Measurements from ENCODE around the gene ARHGAP31. TPM values are rescaled to one million over a fixed set of nuclear protein-coding genes. Genes with fewer than 3 reads are reported as not detected.

Gene ARHGAP31
- total RNA-seq, 1 donor from 2014 or later = 114 TPM

GRCh38 chr3:119298565-119298941, 4.4 kb downstream of the ARHGAP31 start:
- Mint-ChIP-seq H3K4me1 (ENCODE audit: unreplicated experiment) (peaks cover 61% of the 10 kb centered on the region), H3K9me3 (ENCODE audit: unreplicated experiment) (no peaks in the 10 kb centered on the region), H3K4me3 (ENCODE audit: unreplicated experiment) (peak overlapping the region; percentile 97), H3K27ac (ENCODE audit: unreplicated experiment) (no peak overlapping the region), H3K36me3 (ENCODE audit: low read depth, unreplicated experiment) (peaks cover 38% of the 10 kb centered on the region), H3K27me3 (ENCODE audit: unreplicated experiment) (peaks cover 6% of the 10 kb centered on the region)
- DNase-seq (ENCODE audit: low spot score) = no peak
- TF ChIP-seq CTCF (IDR thresholded peaks at IDR 0.05; ENCODE audit: unreplicated experiment) = no peak

- H3K9me3 Mint-ChIP-seq (ENCODE audit: unreplicated experiment) = no peaks in the 10 kb centered on the region
- peaks cover 77% of the 10 kb centered on the region for H3K4me1 Mint-ChIP-seq (ENCODE audit: unreplicated experiment)
- H3K4me3 Mint-ChIP-seq (ENCODE audit: unreplicated experiment) = no peak overlapping the region
- peaks cover 48% of the 10 kb centered on the region for H3K36me3 Mint-ChIP-seq (ENCODE audit: low read depth, unreplicated experiment)
- no peak overlapping the region for H3K27ac Mint-ChIP-seq (ENCODE audit: unreplicated experiment)
- H3K27me3 Mint-ChIP-seq (ENCODE audit: unreplicated experiment) = peaks cover 7% of the 10 kb centered on the region
- no peak for TF ChIP-seq CTCF (IDR thresholded peaks at IDR 0.05; ENCODE audit: unreplicated experiment)
- DNase-seq (ENCODE audit: low spot score) = no peak
These were observed 6.8 kb downstream of the ARHGAP31 start for GRCh38 chr3:119300991-119301391.

- H3K9me3 Mint-ChIP-seq (ENCODE audit: unreplicated experiment) = no peaks in the 10 kb centered on the region
- TF ChIP-seq CTCF (IDR thresholded peaks at IDR 0.05; ENCODE audit: unreplicated experiment) = no peak
- peaks cover 82% of the 10 kb centered on the region for H3K4me1 Mint-ChIP-seq (ENCODE audit: unreplicated experiment)
- H3K4me3 Mint-ChIP-seq (ENCODE audit: unreplicated experiment) = peak overlapping the region; percentile 74
- peaks cover 49% of the 10 kb centered on the region for H3K36me3 Mint-ChIP-seq (ENCODE audit: low read depth, unreplicated experiment)
- no peak for DNase-seq (ENCODE audit: low spot score)
- H3K27ac Mint-ChIP-seq (ENCODE audit: unreplicated experiment) = peak overlapping the region; percentile 53
- H3K27me3 Mint-ChIP-seq (ENCODE audit: unreplicated experiment) = peaks cover 7% of the 10 kb centered on the region
These were observed 7.5 kb downstream of the ARHGAP31 start for GRCh38 chr3:119301662-119302061.

- no peak for DNase-seq (ENCODE audit: low spot score)
- H3K4me3 Mint-ChIP-seq (ENCODE audit: unreplicated experiment) = peak overlapping the region; percentile 74
- H3K27ac Mint-ChIP-seq (ENCODE audit: unreplicated experiment) = peak overlapping the region; percentile 53
- no peaks in the 10 kb centered on the region for H3K9me3 Mint-ChIP-seq (ENCODE audit: unreplicated experiment)
- peaks cover 43% of the 10 kb centered on the region for H3K36me3 Mint-ChIP-seq (ENCODE audit: low read depth, unreplicated experiment)
- H3K4me1 Mint-ChIP-seq (ENCODE audit: unreplicated experiment) = peaks cover 73% of the 10 kb centered on the region
- TF ChIP-seq CTCF (IDR thresholded peaks at IDR 0.05; ENCODE audit: unreplicated experiment) = no peak
- peaks cover 5% of the 10 kb centered on the region for H3K27me3 Mint-ChIP-seq (ENCODE audit: unreplicated experiment)
These were observed 8.7 kb downstream of the ARHGAP31 start for GRCh38 chr3:119302697-119303551.

GRCh38 chr3:119304201-119304713, 10.1 kb downstream of the ARHGAP31 start:
- H3K36me3 Mint-ChIP-seq (ENCODE audit: low read depth, unreplicated experiment) = peaks cover 42% of the 10 kb centered on the region
- H3K4me1 Mint-ChIP-seq (ENCODE audit: unreplicated experiment) = peaks cover 68% of the 10 kb centered on the region
- H3K27me3 Mint-ChIP-seq (ENCODE audit: unreplicated experiment) = peaks cover 5% of the 10 kb centered on the region
- peak overlapping the region; percentile 59 for H3K4me3 Mint-ChIP-seq (ENCODE audit: unreplicated experiment)
- no peak for DNase-seq (ENCODE audit: low spot score)
- H3K27ac Mint-ChIP-seq (ENCODE audit: unreplicated experiment) = peak overlapping the region; percentile 72
- H3K9me3 Mint-ChIP-seq (ENCODE audit: unreplicated experiment) = no peaks in the 10 kb centered on the region
- no peak for TF ChIP-seq CTCF (IDR thresholded peaks at IDR 0.05; ENCODE audit: unreplicated experiment)

Measured in endothelial cell (in vitro differentiated cells).